K562 (cell line): ENCODE results near the gene EID2. TPM values are rescaled to one million over a fixed set of nuclear protein-coding genes. Genes with fewer than 3 reads are reported as not detected.

Source experiments
- BRD9 ChIP-seq: fragments of 450-650 bp; IDR thresholded peaks from 2 replicates; pipeline ENCODE4 v1.6.1; 2018; ENCODE audit warnings: low read depth; ENCODE audit not compliant: partially characterized antibody
- CBFB ChIP-seq: sonication (generic); formaldehyde crosslinking; IDR thresholded peaks from 2 replicates; pipeline ENCODE4 v1.4.0; 2020; ENCODE audit warnings: mild to moderate bottlenecking, missing genetic modification reagents
- FOXK2 ChIP-seq, 2 experiments: fragments of 450-650 bp; IDR thresholded peaks in 1 of 2; conservative IDR thresholded peaks in 1 of 2; 2 replicates each; pipeline ENCODE4 v1.6.1; 2016; ENCODE audit warnings: low read depth in 2 of 2, mild to moderate bottlenecking in 1 of 2
- FUS ChIP-seq: fragments of 200-400 bp; formaldehyde crosslinking; optimal IDR thresholded peaks from 2 replicates; pipeline ENCODE3; 2017; ENCODE audit warnings: low read depth, low read length
- HDAC8 ChIP-seq: fragments of 450-650 bp; IDR thresholded peaks from 2 replicates; pipeline ENCODE4 v1.6.1; 2016; ENCODE audit warnings: mild to moderate bottlenecking, missing genetic modification characterization, moderate library complexity, missing compliant biosample characterization
- HLTF ChIP-seq: fragments of 450-650 bp; IDR thresholded peaks from 2 replicates; pipeline ENCODE4 v1.6.1; 2016
- IRF9 ChIP-seq: fragments of 450-650 bp; IDR thresholded peaks from 2 replicates; pipeline ENCODE4 v1.6.1; 2016; ENCODE audit warnings: missing biosample characterization, missing genetic modification characterization
- MAZ ChIP-seq, 2 experiments: fragments of 450-650 bp in 1 of 2; sonication (generic) in 1 of 2; formaldehyde crosslinking; IDR thresholded peaks in 1 of 2; conservative IDR thresholded peaks in 1 of 2; 2 replicates each; pipeline versions ENCODE4 v1.4.0 to v1.5.0; 2020; ENCODE audit warnings: mild to moderate bottlenecking in 1 of 2, missing genetic modification reagents in 1 of 2
- MEIS2 ChIP-seq: fragments of 450-650 bp; IDR thresholded peaks from 2 replicates; pipeline ENCODE4 v1.6.1; 2014; ENCODE audit warnings: mild to moderate bottlenecking; ENCODE audit not compliant: partially characterized antibody
- NR2C1 ChIP-seq, 2 experiments: fragments of 450-650 bp; IDR thresholded peaks; 2 replicates each; pipeline ENCODE4 v1.6.1; 2017; ENCODE audit warnings: mild to moderate bottlenecking in 2 of 2, antibody characterized with exemption in 1 of 2, inconsistent platforms in 1 of 2, missing compliant biosample characterization in 1 of 2, missing genetic modification characterization in 1 of 2
- NR3C1 ChIP-seq: sonication (generic); formaldehyde crosslinking; IDR thresholded peaks from 2 replicates; pipeline ENCODE4 v1.8.1; 2022; ENCODE audit warnings: missing genetic modification reagents
- PHF20 ChIP-seq: fragments of 450-650 bp; IDR thresholded peaks from 2 replicates; pipeline ENCODE4 v1.6.1; 2018; ENCODE audit not compliant: partially characterized antibody
- PPARD ChIP-seq: fragments of 250-450 bp; sonication (Bioruptor Pico); IDR thresholded peaks from 2 replicates; pipeline ENCODE4 v1.8.0; 2022; ENCODE audit warnings: inconsistent platforms, mild to moderate bottlenecking, moderate library complexity
- RBFOX2 ChIP-seq: fragments of 200-400 bp; formaldehyde crosslinking; IDR thresholded peaks from 2 replicates; pipeline ENCODE4 v1.6.1; 2017; ENCODE audit warnings: low read depth, mild to moderate bottlenecking, low read length, moderate library complexity
- RHOXF2B ChIP-seq: fragments of 250-450 bp; sonication (Bioruptor Pico); conservative IDR thresholded peaks from 2 replicates; pipeline ENCODE4 v1.5.1; 2021
- SAFB ChIP-seq: fragments of 200-400 bp; formaldehyde crosslinking; IDR thresholded peaks from 2 replicates; pipeline ENCODE4 v1.6.1; 2017; ENCODE audit warnings: low read depth, low read length, borderline replicate concordance
- SIX5 ChIP-seq, 2 experiments: IDR thresholded peaks; 2 replicates each; pipeline ENCODE4 v1.6.1; 2011; ENCODE audit warnings: low read length in 2 of 2, borderline replicate concordance in 1 of 2, low read depth in 1 of 2, mild to moderate bottlenecking in 1 of 2, moderate library complexity in 1 of 2; ENCODE audit not compliant: insufficient read depth in 1 of 2
- TAF15 ChIP-seq: fragments of 200-400 bp; formaldehyde crosslinking; IDR thresholded peaks from 2 replicates; pipeline ENCODE4 v1.6.1; 2017; ENCODE audit warnings: mild to moderate bottlenecking, low read depth, low read length, moderate library complexity
- ZFX ChIP-seq: sonication (generic); formaldehyde crosslinking; IDR thresholded peaks from 2 replicates; pipeline ENCODE4 v1.8.0; 2022; ENCODE audit warnings: mild to moderate bottlenecking, missing genetic modification reagents, moderate library complexity
- ZNF165 ChIP-seq: fragments of 250-450 bp; sonication (Bioruptor Pico); IDR thresholded peaks from 2 replicates; pipeline ENCODE4 v1.4.0; 2020; ENCODE audit warnings: borderline replicate concordance
- ZNF184 ChIP-seq: sonication (generic); formaldehyde crosslinking; IDR thresholded peaks from 2 replicates; pipeline ENCODE4 v1.5.0; 2020; ENCODE audit warnings: missing genetic modification reagents
- ZNF444 ChIP-seq: fragments of 250-450 bp; sonication (Bioruptor Pico); IDR thresholded peaks from 2 replicates; pipeline ENCODE4 v1.4.0; 2020; ENCODE audit warnings: mild to moderate bottlenecking, moderate library complexity
- polyA plus RNA-seq, 8 experiments: library from polyadenylated mRNA; depleted of rRNA in 4 of 8; stranded (reverse) in 5 of 8; unstranded in 3 of 8; fragments of >200 nt; fragmentation: Nextera tagmentation in 2 of 8; fragmentation: Illumina TruSeq in 1 of 8; extraction: Ambion mirVana in 2 of 8; extraction: Trizol in 1 of 8; gene quantifications; 2 replicates each; pipeline versions ENCODE4 v1.2.1 to v1.2.3, GENCODE V29; 2011 to 2014; ENCODE audit warnings: inconsistent platforms in 1 of 8, missing spikeins in 1 of 8
- total RNA-seq, 7 experiments: library from RNA; depleted of rRNA in 6 of 7; stranded (reverse); fragments of >200 nt in 6 of 7; fragmentation: Illumina TruSeq in 2 of 7; extraction: Trizol in 2 of 7; gene quantifications; 2 replicates each; pipeline versions ENCODE4 v1.2.1 to v1.2.3, GENCODE V29; 2011 to 2021; ENCODE audit warnings: low replicate concordance in 1 of 7
- TF ChIP-seq, protein P1 (sequence below): fragments of 200-800 bp; sonication (Bioruptor generic); IDR thresholded peaks from 2 replicates; pipeline ENCODE4 v1.6.1; 2017; ENCODE audit warnings: missing genetic modification characterization, missing compliant biosample characterization

EID2 gene
- total and polyA plus RNA-seq, 9 of the 15 experiments (the other 6 are each of a cell fraction or from before 2014, with no cell fraction given) = 2.5 to 18.5 (median 11.3) TPM

GRCh38 chr19:39532233-39533002, 7.5 kb downstream of the EID2 start, which contains the start of gene EID2B (continued):
- TF ChIP-seq HLTF = no peak
- no peak for TF ChIP-seq TAF15
- TF ChIP-seq HDAC8 (tag) = no peak
- TF ChIP-seq FOXK2 (conservative IDR thresholded peaks at IDR 0.05 in 1 of 2, IDR thresholded peaks at IDR 0.05 in 1 of 2; ENCODE audit: low read depth in 2 of 2) = peak in 1 of 2 experiments; percentile 65; a peak in 1 of 4 replicates
- TF ChIP-seq BRD9 = no peak
- no peak for TF ChIP-seq ZNF444 (CRISPR knock-in tag)
- TF ChIP-seq MAZ (CRISPR knock-in tag; conservative IDR thresholded peaks at IDR 0.05 in 1 of 2, IDR thresholded peaks at IDR 0.05 in 1 of 2) = peak; percentile 61 to 62; a peak in 3 of 4 replicates
- no peak for TF ChIP-seq IRF9 (tag)
- no peak for TF ChIP-seq SIX5 (IDR thresholded peaks at IDR 0.05; ENCODE audit: borderline replicate concordance in 1 of 2, insufficient read depth in 1 of 2, low read depth in 1 of 2, low read length in 2 of 2)
- peak; percentile 54 for TF ChIP-seq PHF20
- TF ChIP-seq ZNF184 (CRISPR knock-in tag) = no peak
- TF ChIP-seq CBFB (CRISPR knock-in tag) = no peak
- TF ChIP-seq RBFOX2 = peak; percentile 88
- no peak for TF ChIP-seq FUS
- TF ChIP-seq ZFX (CRISPR knock-in tag) = peak; percentile 97
- no peak for TF ChIP-seq NR2C1 (IDR thresholded peaks at IDR 0.05)
- no peak for TF ChIP-seq NR2C1 (tag; IDR thresholded peaks at IDR 0.05)
- TF ChIP-seq MEIS2 = peak; percentile 99
- TF ChIP-seq, protein P1, sequence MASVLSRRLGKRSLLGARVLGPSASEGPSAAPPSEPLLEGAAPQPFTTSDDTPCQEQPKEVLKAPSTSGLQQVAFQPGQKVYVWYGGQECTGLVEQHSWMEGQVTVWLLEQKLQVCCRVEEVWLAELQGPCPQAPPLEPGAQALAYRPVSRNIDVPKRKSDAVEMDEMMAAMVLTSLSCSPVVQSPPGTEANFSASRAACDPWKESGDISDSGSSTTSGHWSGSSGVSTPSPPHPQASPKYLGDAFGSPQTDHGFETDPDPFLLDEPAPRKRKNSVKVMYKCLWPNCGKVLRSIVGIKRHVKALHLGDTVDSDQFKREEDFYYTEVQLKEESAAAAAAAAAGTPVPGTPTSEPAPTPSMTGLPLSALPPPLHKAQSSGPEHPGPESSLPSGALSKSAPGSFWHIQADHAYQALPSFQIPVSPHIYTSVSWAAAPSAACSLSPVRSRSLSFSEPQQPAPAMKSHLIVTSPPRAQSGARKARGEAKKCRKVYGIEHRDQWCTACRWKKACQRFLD (CRISPR knock-in tag) = no peak
- TF ChIP-seq SAFB = no peak
- TF ChIP-seq PPARD (CRISPR knock-in tag) = no peak
- TF ChIP-seq ZNF165 (CRISPR knock-in tag) = no peak
- 0 out of 2 replicates have a peak, but pooled peaks have one; percentile 51 for TF ChIP-seq NR3C1 (CRISPR knock-in tag)
- no peak for TF ChIP-seq RHOXF2B (CRISPR knock-in tag)
